GM12878 (cell line): Measurements from ENCODE around the gene RSRC1. TPM values are rescaled to one million over a fixed set of nuclear protein-coding genes. Genes with fewer than 3 reads are reported as not detected.
A peak's percentile ranks its signal among the peaks of the same experiment; 100 is the strongest.

Source experiments
- ATAC-seq: fragments of 200-7000 bp; cut with Tn5 transposase; 3 replicates; pipeline ENCODE4 v1.9.1; 2020; ENCODE audit warnings: mild to moderate bottlenecking, moderate library complexity
- BruUV-seq: library from RNA; stranded (reverse); fragments of 400-500 nt; replicated peaks from 2 replicates; lab custom pipeline; 2021; lab: Mats Ljungman, UMichigan
- CTCF ChIA-PET: fragments of 300-600 bp; sonication (Branson Sonifier 250); formaldehyde crosslinking; extraction: SDS; loops from one replicate; lab custom pipeline; 2021; ENCODE audit warnings: inconsistent platforms; lab: Yijun Ruan, JAX
- POLR2A ChIA-PET: fragments of 350-600 bp; formaldehyde crosslinking; extraction: SDS; loops from one replicate; lab custom pipeline; 2021; ENCODE audit warnings: inconsistent platforms; lab: Charles Lee
- RAD21 ChIA-PET: fragments of 300-600 bp; sonication (Branson Sonifier 250); formaldehyde crosslinking; loops from one replicate; lab custom pipeline; 2023; ENCODE audit warnings: antibody characterized with exemption; ENCODE audit not compliant: unreplicated experiment; lab: Charles Lee
- SMC1A ChIA-PET: fragments of 300-600 bp; sonication (Branson Sonifier 250); formaldehyde crosslinking; loops from one replicate; lab custom pipeline; 2023; ENCODE audit not compliant: unreplicated experiment, uncharacterized antibody; lab: Charles Lee
- DNase-seq: peaks from one replicate; pipeline ENCODE4 v3.0.0-alpha.2; 2011; ENCODE audit warnings: low read depth, low spot score
- FAIRE-seq: peaks from 3 replicates; lab custom pipeline; 2011; peaks lifted over from hg19 to GRCh38; lab: Jason Lieb, UNC
- H2AFZ ChIP-seq: 2 replicates; pipeline ENCODE4 v1.6.0; 2011; ENCODE audit warnings: low read depth, low read length, control low read depth; ENCODE audit not compliant: control insufficient read depth
- H3K27ac ChIP-seq: 2 replicates; pipeline ENCODE4 v1.5.1; 2011; ENCODE audit warnings: control low read depth; ENCODE audit not compliant: control insufficient read depth, insufficient read depth
- H3K27me3 ChIP-seq, 2 experiments: replicated peaks in 1 of 2; 2 replicates each; pipeline versions ENCODE4 v1.6.0 to v1.6.1; 2011; ENCODE audit warnings: low read length in 1 of 2; ENCODE audit not compliant: control insufficient read depth in 2 of 2, insufficient read depth in 2 of 2
- H3K36me3 ChIP-seq, 2 experiments: 2 replicates each; pipeline ENCODE4 v1.5.1; 2011; ENCODE audit warnings: low read length in 1 of 2; ENCODE audit not compliant: control insufficient read depth in 2 of 2, insufficient read depth in 2 of 2
- H3K4me1 ChIP-seq: 2 replicates; pipeline ENCODE4 v1.6.1; 2011; ENCODE audit warnings: mild to moderate bottlenecking, low read length, moderate library complexity, mixed read lengths; ENCODE audit not compliant: control insufficient read depth, insufficient read depth
- H3K4me2 ChIP-seq: 2 replicates; pipeline ENCODE4 v1.6.0; 2011; ENCODE audit warnings: control low read depth; ENCODE audit not compliant: control insufficient read depth, insufficient read depth
- H3K4me3 ChIP-seq: fragments of 200-600 bp; sonication (generic); 2 replicates; pipeline ENCODE4 v1.5.1; 2016
- H3K79me2 ChIP-seq: 2 replicates; pipeline ENCODE4 v1.6.0; 2011; ENCODE audit warnings: low read length; ENCODE audit not compliant: control insufficient read depth, insufficient read depth
- H3K9ac ChIP-seq: 2 replicates; pipeline ENCODE4 v1.8.0; 2011; ENCODE audit warnings: low read length, control low read depth, mixed read lengths; ENCODE audit not compliant: control insufficient read depth, insufficient read depth
- H3K9me3 ChIP-seq: replicated peaks from 3 replicates; pipeline ENCODE4 v1.5.1; 2011; ENCODE audit warnings: mild to moderate bottlenecking, low read length; ENCODE audit not compliant: control insufficient read depth, insufficient read depth
- H4K20me1 ChIP-seq: 2 replicates; pipeline ENCODE4 v1.6.0; 2011; ENCODE audit not compliant: control insufficient read depth, insufficient read depth
- BHLHE40 ChIP-seq, 2 experiments: fragments of 450-650 bp in 1 of 2; IDR thresholded peaks; 2 replicates each; pipeline ENCODE4 v1.6.1; 2011 to 2017; ENCODE audit warnings: low read depth in 2 of 2, borderline replicate concordance in 1 of 2, improper control_type of control experiment in 1 of 2, low read length in 1 of 2, mild to moderate bottlenecking in 1 of 2
- ETV6 ChIP-seq, 2 experiments: fragments of 450-650 bp in 1 of 2; IDR thresholded peaks in 1 of 2; conservative IDR thresholded peaks in 1 of 2; 2 replicates each; pipeline ENCODE4 v1.6.1; 2014; ENCODE audit warnings: antibody characterized with exemption in 1 of 2, borderline replicate concordance in 1 of 2, low read depth in 1 of 2, mild to moderate bottlenecking in 1 of 2, moderate library complexity in 1 of 2
- IRF3 ChIP-seq: fragments of 450-650 bp; IDR thresholded peaks from 2 replicates; pipeline ENCODE4 v1.6.1; 2014; ENCODE audit warnings: mild to moderate bottlenecking
- RUNX3 ChIP-seq: IDR thresholded peaks from 2 replicates; pipeline ENCODE4 v1.6.1; 2012; ENCODE audit warnings: low read length, inconsistent platforms
- SIN3A ChIP-seq: IDR thresholded peaks from 2 replicates; pipeline ENCODE4 v1.6.1; 2012; ENCODE audit warnings: low read depth, low read length, improper control_type of control experiment
- SIX5 ChIP-seq: IDR thresholded peaks from 2 replicates; pipeline ENCODE4 v1.6.1; 2011; ENCODE audit warnings: mild to moderate bottlenecking, low read depth, low read length, moderate library complexity; ENCODE audit not compliant: severe bottlenecking
- SMARCA5 ChIP-seq: fragments of 450-650 bp; IDR thresholded peaks from 2 replicates; pipeline ENCODE4 v1.6.1; 2017; ENCODE audit warnings: mild to moderate bottlenecking
- SMC3 ChIP-seq: IDR thresholded peaks from 2 replicates; pipeline ENCODE4 v1.6.1; 2011; ENCODE audit warnings: low read length, improper control_type of control experiment, borderline replicate concordance
- YY1 ChIP-seq: IDR thresholded peaks from 2 replicates; pipeline ENCODE4 v1.6.1; 2011; ENCODE audit warnings: low read depth, mild to moderate bottlenecking, low read length
- ZBTB11 ChIP-seq: fragments of 450-650 bp; formaldehyde crosslinking; IDR thresholded peaks from 2 replicates; pipeline ENCODE4 v1.5.0; 2022; ENCODE audit warnings: mild to moderate bottlenecking, missing genetic modification characterization
- WGBS: methylation state at CpG from one replicate; pipeline ENCODE4 v1.1.6; 2016; ENCODE audit warnings: low lambda C conversion rate; ENCODE audit not compliant: insufficient replicate concordance, insufficient coverage; ENCODE audit errors: missing lambda C conversion rate; 5-methylcytosine and 5-hydroxymethylcytosine counted together
- in situ Hi-C: fragments of 300-500 bp; cut with MboI; formaldehyde crosslinking; loops from 9 replicates; pipeline ENCODE4 v1.14.3; 2018; ENCODE audit warnings: mixed read lengths
- intact Hi-C: fragments of 100-400 bp; cut with micrococcal nuclease; formaldehyde crosslinking; loops from one replicate; pipeline ENCODE4 v1.14.2; 2022; ENCODE audit not compliant: unreplicated experiment
- polyA plus RNA-seq, 11 experiments: library from polyadenylated mRNA; depleted of rRNA in 4 of 11; unstranded in 6 of 11; stranded (reverse) in 5 of 11; fragments of >200 nt; fragmentation: Nextera tagmentation in 4 of 11; fragmentation: Illumina TruSeq in 1 of 11; extraction: Ambion mirVana in 4 of 11; extraction: Trizol in 1 of 11; gene quantifications; 1 replicate in 1 of 11; 2 replicates in 10 of 11; pipeline versions ENCODE4 v1.2.1 to v1.2.3, GENCODE V29; 2011 to 2016; ENCODE audit warnings: inconsistent platforms in 2 of 11, missing spikeins in 2 of 11, low read depth in 1 of 11
- total RNA-seq, 4 experiments: library from RNA; depleted of rRNA in 3 of 4; stranded (reverse); fragments of >200 nt in 3 of 4; fragmentation: Illumina TruSeq in 1 of 4; extraction: Trizol in 1 of 4; gene quantifications; 2 replicates each; pipeline versions ENCODE4 v1.2.1 to v1.2.3, GENCODE V29; 2013 to 2021

Gene RSRC1
- total and polyA plus RNA-seq, 10 of the 15 experiments (the other 5 are each of a cell fraction or from before 2014, with no cell fraction given), result 16.4 to 85.9 (median 42.0) TPM

DNA sequence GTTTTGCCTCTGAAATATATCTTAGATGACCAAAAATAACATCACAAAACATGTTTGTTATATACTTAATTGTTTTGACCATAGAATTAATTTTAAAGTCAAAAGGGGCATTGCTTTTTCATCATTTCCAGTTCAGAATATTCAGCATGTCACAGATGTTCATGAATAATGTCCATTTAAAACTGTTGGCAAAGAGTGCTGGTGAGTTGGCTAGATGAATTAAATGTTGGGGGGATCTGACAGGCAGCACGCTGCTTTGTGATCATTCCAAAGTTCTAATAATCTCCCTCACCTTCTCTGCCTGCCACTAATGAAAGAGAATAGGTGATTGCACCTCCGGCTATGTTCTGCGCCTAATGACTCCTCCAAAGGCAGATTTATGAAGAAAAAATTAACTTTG is 321.9 kb downstream of the RSRC1 start:
- no peak for TF ChIP-seq SIX5
- TF ChIP-seq, all 136 proteins: peak for 0
- Histone ChIP-seq H4K20me1 (no peaks in the 10 kb centered on the region), H3K79me2 (no peaks in the 10 kb centered on the region), H3K4me2 (no peak overlapping the region), H3K36me3 (no peaks in the 10 kb centered on the region), H3K4me1 (no peaks in the 10 kb centered on the region), H2AFZ (no peak overlapping the region), H3K9ac (no peak overlapping the region), H3K4me3 (no peak overlapping the region), H3K9me3 (no peaks in the 10 kb centered on the region), H3K27me3 (no peaks in the 10 kb centered on the region), H3K27ac (no peak overlapping the region)
- in situ Hi-C loops, result loop anchor here (5.0 kb wide), 1 partner anchor 565 kb away; no protein-coding TSS in a partner anchor
- POLR2A ChIA-PET, result no interaction called here
- no TSS peak for BruUV-seq
- CTCF ChIA-PET, result interaction anchor here (0.9 to 5.8 kb wide), 6 partner anchors 11 to 566 kb away, joined by 3 to 110 read pairs (median 18); partner anchors contain the start of gene RSRC1
- ATAC-seq (no peak), DNase-seq (no peak), FAIRE-seq (no peak)
- intact Hi-C loops, result loop anchor here (5.0 kb wide), 2 partner anchors 120 to 325 kb away; partner anchors contain the start of gene SHOX2
- RAD21 ChIA-PET, result interaction anchor here (0.6 to 5.1 kb wide), 7 partner anchors 11 to 566 kb away, joined by 3 to 66 read pairs (median 18); partner anchors contain the start of gene RSRC1
- 100% methylated on average over 3 of the region's 3 CpGs for WGBS
- SMC1A ChIA-PET, result interaction anchor here (3.1 to 5.6 kb wide), 5 partner anchors 11 to 566 kb away, joined by 17 to 60 read pairs (median 30); no protein-coding TSS in a partner anchor

- no peak overlapping the region for H3K9ac ChIP-seq
- RAD21 ChIA-PET, result interaction anchor here (0.7 to 5.1 kb wide), 38 partner anchors 9 to 828 kb away, joined by 3 to 66 read pairs (median 4); partner anchors contain the start of gene RSRC1
- no peak overlapping the region for H3K27ac ChIP-seq
- H3K79me2 ChIP-seq, result no peaks in the 10 kb centered on the region
- in situ Hi-C loops (loop anchor here (5.0 kb wide), 1 partner anchor 567 kb away; no protein-coding TSS in a partner anchor), intact Hi-C loops (loop anchor here (1.0 to 5.0 kb wide), 4 partner anchors 122 to 815 kb away; partner anchors contain the start of gene SHOX2)
- POLR2A ChIA-PET, result interaction anchor here (1.0 kb wide), 1 partner anchor 9 kb away, joined by 3 read pairs; no protein-coding TSS in a partner anchor
- H3K27me3 ChIP-seq, result no peaks in the 10 kb centered on the region
- FAIRE-seq, result peak; percentile 94
- 5% methylated on average over 4 of the region's 4 CpGs for WGBS
- H4K20me1 ChIP-seq, result no peaks in the 10 kb centered on the region
- H3K36me3 ChIP-seq, result no peaks in the 10 kb centered on the region
- BruUV-seq, result no TSS peak
- peak; percentile 96 for ATAC-seq
- no peaks in the 10 kb centered on the region for H3K4me1 ChIP-seq
- H3K9me3 ChIP-seq, result no peaks in the 10 kb centered on the region
- DNase-seq, result peak; percentile 40
- SMC1A ChIA-PET, result interaction anchor here (0.6 to 5.6 kb wide), 55 partner anchors 9 to 902 kb away, joined by 3 to 60 read pairs (median 4); partner anchors contain the start of genes RSRC1 and SHOX2
- no peak overlapping the region for H3K4me2 ChIP-seq
- no peak overlapping the region for H3K4me3 ChIP-seq
- CTCF ChIA-PET, result interaction anchor here (0.6 to 5.8 kb wide), 86 partner anchors 9 to 1157 kb away, joined by 3 to 110 read pairs (median 4); partner anchors contain the start of genes RSRC1 and SHOX2
- no peak overlapping the region for H2AFZ ChIP-seq
- TF ChIP-seq ZBTB11 (CRISPR knock-in tag) (no peak), SMC3 (peak; percentile 87), RUNX3 (peak; percentile 59), SIN3A (no peak), ETV6 (conservative IDR thresholded peaks at IDR 0.05 in 1 of 2, IDR thresholded peaks at IDR 0.05 in 1 of 2; ENCODE audit: borderline replicate concordance in 1 of 2, low read depth in 1 of 2) (no peak), YY1 (0 out of 2 replicates have a peak, but pooled peaks have one; percentile 17), IRF3 (no peak), BHLHE40 (IDR thresholded peaks at IDR 0.05; ENCODE audit: borderline replicate concordance in 1 of 2, low read depth in 2 of 2, low read length in 1 of 2) (no peak), SMARCA5 (no peak)
Observed at GRCh38 chr3:158434412-158435038, 324.6 kb downstream of the RSRC1 start.
